HG02571 (cell line): ENCODE data around the gene CCL8.

Experiments used
- ATAC-seq: cut with Tn5 transposase; IDR thresholded peaks from one replicate; pipeline ENCODE4 v1.9.1; 2021; ENCODE audit warnings: mild to moderate bottlenecking, moderate library complexity; ENCODE audit not compliant: unreplicated experiment

Gene CCL8

DNA sequence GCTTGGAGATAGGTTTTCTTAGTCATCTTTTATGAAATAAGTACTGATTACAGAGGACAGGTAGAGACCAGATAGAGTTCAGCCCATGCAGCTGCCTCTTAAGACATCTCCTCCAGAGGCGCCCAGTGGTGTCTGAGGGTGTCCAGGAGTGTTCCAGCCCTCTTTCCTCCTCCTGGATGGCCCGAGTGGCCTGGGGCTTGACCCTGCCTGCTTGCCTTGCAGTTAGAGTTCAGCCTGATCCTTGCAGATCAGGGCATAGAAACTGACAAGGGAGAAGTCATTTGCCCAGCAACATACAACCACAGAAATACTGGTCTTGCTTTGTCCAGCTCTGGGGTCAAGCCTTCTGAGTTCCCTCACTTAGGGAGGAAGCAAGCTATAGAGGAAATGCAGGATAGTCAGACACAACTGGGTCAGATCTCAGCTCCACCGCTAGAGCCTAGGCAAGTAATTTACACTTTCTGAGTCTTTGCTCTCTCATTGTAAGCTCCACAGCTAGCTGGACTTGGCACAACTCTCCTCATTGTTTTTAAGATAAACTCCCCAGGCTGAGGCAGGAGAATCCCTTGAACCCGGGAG lies 47.4 kb downstream of the CCL8 start:
- ATAC-seq = no peak

- ATAC-seq = no peak
Measured at GRCh38 chr17:34367486-34368195, 48.4 kb downstream of the CCL8 start.

GRCh38 chr17:34368196-34368945 lies 49.1 kb downstream of the CCL8 start:
- ATAC-seq = no peak

GRCh38 chr17:34368946-34369500 lies 49.8 kb downstream of the CCL8 start:
- no peak for ATAC-seq

GRCh38 chr17:34369571-34369970 lies 50.3 kb downstream of the CCL8 start:
- no peak for ATAC-seq

DNA sequence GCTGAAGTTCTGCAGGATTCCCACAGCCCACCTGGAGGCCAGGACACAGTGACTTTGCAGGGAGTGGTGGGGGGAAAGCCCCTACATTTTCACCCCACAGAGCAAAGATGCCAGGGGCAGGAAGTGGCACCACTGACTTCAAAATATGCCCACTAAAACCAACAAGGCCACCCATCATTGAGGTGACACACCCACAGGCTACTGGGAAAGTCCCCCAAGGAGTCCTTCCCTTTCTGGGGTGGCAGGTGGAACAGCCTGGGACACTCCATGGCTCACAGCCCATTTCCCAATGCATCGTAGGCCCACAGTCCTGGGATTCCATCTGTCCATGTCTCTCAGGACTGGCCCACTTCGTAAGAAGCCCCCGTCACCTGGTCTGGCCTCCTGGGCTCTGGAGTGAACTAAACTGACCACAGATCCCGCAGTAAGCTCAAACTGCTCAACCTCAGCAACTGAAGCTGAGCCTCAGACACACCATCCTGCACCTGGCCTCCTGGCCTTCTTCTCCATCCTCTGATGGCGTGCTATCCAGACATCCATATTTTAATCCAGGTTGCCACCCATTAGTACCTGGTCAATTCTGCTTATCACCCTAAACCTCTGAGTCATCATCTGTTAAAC lies 51.3 kb downstream of the CCL8 start:
- no peak for ATAC-seq

- no peak for ATAC-seq
Measured at GRCh38 chr17:34370997-34371395, 51.8 kb downstream of the CCL8 start.
